SK-N-SH (cell line): ENCODE data around the gene GCA. TPM values are rescaled to one million over a fixed set of nuclear protein-coding genes. Genes with fewer than 3 reads are reported as not detected.

Experiments used
- CTCF ChIA-PET: fragments of 300-600, 350-600 bp; formaldehyde crosslinking; extraction: SDS; loops from one replicate; lab custom pipeline; 2021; lab: Yijun Ruan, JAX
- POLR2A ChIA-PET: fragments of 350-600 bp; sonication (Branson Sonifier 250); formaldehyde crosslinking; extraction: SDS; loops from one replicate; lab custom pipeline; 2020; ENCODE audit warnings: antibody characterized with exemption, inconsistent platforms; lab: Yijun Ruan, JAX
- DNase-seq: peaks from one replicate; pipeline ENCODE4 v3.0.0; 2012
- H2AFZ ChIP-seq: fragments of 200-600 bp; sonication (generic); 2 replicates; pipeline ENCODE4 v1.8.1; 2016; ENCODE audit warnings: antibody characterized with exemption, mild to moderate bottlenecking, low read depth
- H3F3A ChIP-seq: fragments of 200-600 bp; sonication (generic); replicated peaks from 2 replicates; pipeline ENCODE3; 2016; ENCODE audit warnings: antibody characterized with exemption, mild to moderate bottlenecking; ENCODE audit not compliant: insufficient read depth
- H3K27ac ChIP-seq, 2 experiments: fragments of 200-500 bp in 1 of 2; fragments of 200-600 bp in 1 of 2; sonication (Bioruptor generic) in 1 of 2; sonication (generic), shearing (Covaris generic) in 1 of 2; 2 replicates each; pipeline versions ENCODE4 v1.5.1 to v1.6.1; 2014 to 2016; ENCODE audit warnings: low read depth in 2 of 2, inconsistent platforms in 1 of 2, low read length in 1 of 2, mild to moderate bottlenecking in 1 of 2, mixed read lengths in 1 of 2
- H3K27me3 ChIP-seq: fragments of 200-600 bp; sonication (generic), shearing (Covaris generic); 2 replicates; pipeline ENCODE4 v1.6.1; 2016; ENCODE audit warnings: mixed run types; ENCODE audit not compliant: insufficient read depth
- H3K36me3 ChIP-seq, 2 experiments: fragments of 200-500 bp in 1 of 2; fragments of 200-600 bp in 1 of 2; sonication (Bioruptor generic) in 1 of 2; sonication (generic) in 1 of 2; replicated peaks in 1 of 2; 2 replicates each; pipeline versions ENCODE3 to v1.5.1; 2014 to 2016; ENCODE audit warnings: low read length in 1 of 2, mild to moderate bottlenecking in 1 of 2; ENCODE audit not compliant: insufficient read depth in 2 of 2, control insufficient read depth in 1 of 2
- H3K4me1 ChIP-seq, 2 experiments: fragments of 200-500 bp in 1 of 2; fragments of 200-600 bp in 1 of 2; sonication (Bioruptor generic) in 1 of 2; sonication (generic), shearing (Covaris generic) in 1 of 2; 2 replicates each; pipeline versions ENCODE4 v1.5.1 to v1.6.1; 2014 to 2016; ENCODE audit warnings: low read depth in 1 of 2, low read length in 1 of 2, mixed run types in 1 of 2; ENCODE audit not compliant: insufficient read depth in 2 of 2, control insufficient read depth in 1 of 2
- H3K4me2 ChIP-seq: fragments of 200-600 bp; sonication (generic), shearing (Covaris generic); 2 replicates; pipeline ENCODE4 v1.6.1; 2017; ENCODE audit warnings: mixed run types
- H3K4me3 ChIP-seq, 2 experiments: fragments of 200-500 bp in 1 of 2; fragments of 200-600 bp in 1 of 2; sonication (Bioruptor generic) in 1 of 2; sonication (generic), shearing (Covaris generic) in 1 of 2; 2 replicates each; pipeline versions ENCODE4 v1.5.1 to v1.8.1; 2014 to 2016; ENCODE audit warnings: low read depth in 2 of 2, inconsistent platforms in 1 of 2, low read length in 1 of 2, mild to moderate bottlenecking in 1 of 2, mixed read lengths in 1 of 2, moderate library complexity in 1 of 2
- H3K79me2 ChIP-seq: fragments of 200-600 bp; sonication (generic); 2 replicates; pipeline ENCODE4 v1.8.1; 2017; ENCODE audit warnings: mild to moderate bottlenecking; ENCODE audit not compliant: insufficient read depth
- H3K9ac ChIP-seq: fragments of 200-600 bp; sonication (generic); 2 replicates; pipeline ENCODE4 v1.6.1; 2017; ENCODE audit warnings: mixed run types
- H3K9me2 ChIP-seq: fragments of 200-600 bp; sonication (generic); 2 replicates; pipeline ENCODE4 v1.6.1; 2017; ENCODE audit warnings: mixed run types
- H3K9me3 ChIP-seq: fragments of 200-600 bp; sonication (generic); 2 replicates; pipeline ENCODE4 v1.6.1; 2017; ENCODE audit warnings: mixed run types, mild to moderate bottlenecking, moderate library complexity
- H4K20me1 ChIP-seq: fragments of 200-600 bp; sonication (generic); 2 replicates; pipeline ENCODE4 v1.6.1; 2017; ENCODE audit warnings: mild to moderate bottlenecking, mixed run types; ENCODE audit not compliant: insufficient read depth
- EP300 ChIP-seq, 2 experiments: IDR thresholded peaks; 2 replicates each; pipeline versions ENCODE4 v1.4.0 to v1.6.1; 2012; ENCODE audit warnings: borderline replicate concordance in 1 of 2, low read depth in 1 of 2, low read length in 1 of 2
- EZH2phosphoT487 ChIP-seq: fragments of 200-600 bp; sonication (generic); IDR thresholded peaks from 2 replicates; pipeline ENCODE4 v1.6.1; 2017; ENCODE audit warnings: low read depth, mixed run types, mild to moderate bottlenecking, antibody characterized with exemption, moderate library complexity, borderline replicate concordance
- FOSL2 ChIP-seq: IDR thresholded peaks from 2 replicates; pipeline ENCODE4 v1.4.0; 2012; ENCODE audit warnings: low read depth, mild to moderate bottlenecking, moderate library complexity, borderline replicate concordance
- FOXJ3 ChIP-seq: sonication (generic); formaldehyde crosslinking; IDR thresholded peaks from 2 replicates; pipeline ENCODE4 v1.5.1; 2020; ENCODE audit warnings: mild to moderate bottlenecking, missing genetic modification reagents
- JUND ChIP-seq: IDR thresholded peaks from 2 replicates; pipeline ENCODE4 v1.4.0; 2012
- MEF2A ChIP-seq: IDR thresholded peaks from 2 replicates; pipeline ENCODE4 v1.4.0; 2012; ENCODE audit warnings: low read depth, borderline replicate concordance
- MXI1 ChIP-seq: IDR thresholded peaks from 2 replicates; pipeline ENCODE4 v1.6.1; 2012; ENCODE audit warnings: mild to moderate bottlenecking, low read depth, low read length, improper control_type of control experiment
- NRF1 ChIP-seq: IDR thresholded peaks from 2 replicates; pipeline ENCODE4 v1.6.1; 2012; ENCODE audit warnings: low read depth, mild to moderate bottlenecking, low read length
- POLR2AphosphoS5 ChIP-seq: IDR thresholded peaks from 2 replicates; pipeline ENCODE4 v1.6.1; 2012; ENCODE audit warnings: low read depth, low read length
- RAD21 ChIP-seq: IDR thresholded peaks from 2 replicates; pipeline ENCODE4 v1.6.1; 2012; ENCODE audit warnings: mild to moderate bottlenecking, low read length
- RCOR1 ChIP-seq: fragments of 150-350 bp; IDR thresholded peaks from 2 replicates; pipeline ENCODE4 v1.6.1; 2017; ENCODE audit warnings: antibody characterized with exemption, low read length
- RFX5 ChIP-seq: IDR thresholded peaks from 2 replicates; pipeline ENCODE4 v1.6.1; 2012; ENCODE audit warnings: mild to moderate bottlenecking, improper control_type of control experiment, low read length
- SIN3A ChIP-seq: IDR thresholded peaks from 2 replicates; pipeline ENCODE4 v1.6.1; 2012; ENCODE audit warnings: low read depth, mild to moderate bottlenecking, low read length, moderate library complexity, borderline replicate concordance
- SMC3 ChIP-seq: IDR thresholded peaks from 2 replicates; pipeline ENCODE4 v1.6.1; 2012; ENCODE audit warnings: low read depth, low read length, improper control_type of control experiment
- TAF1 ChIP-seq: IDR thresholded peaks from 2 replicates; pipeline ENCODE4 v1.6.1; 2012; ENCODE audit warnings: low read depth, mild to moderate bottlenecking, low read length, moderate library complexity, borderline replicate concordance
- TCF12 ChIP-seq: IDR thresholded peaks from 2 replicates; pipeline ENCODE4 v1.4.0; 2012
- WGBS: methylation state at CpG from one replicate; pipeline ENCODE4 v1.1.6; 2017; ENCODE audit warnings: low lambda C conversion rate; 5-methylcytosine and 5-hydroxymethylcytosine counted together
- polyA plus RNA-seq, 3 experiments: library from polyadenylated mRNA; depleted of rRNA; stranded (reverse); fragments of >200 nt; gene quantifications; 2 replicates each; pipeline ENCODE4 v1.2.3, GENCODE V29; 2012
- TF ChIP-seq, protein P1 (sequence below): fragments of 150-350 bp; IDR thresholded peaks from 2 replicates; pipeline ENCODE4 v1.6.1; 2016; ENCODE audit warnings: mild to moderate bottlenecking, low read depth, low read length
- TF ChIP-seq, protein P2 (sequence below): IDR thresholded peaks from 2 replicates; pipeline ENCODE4 v1.6.1; 2012; ENCODE audit warnings: mild to moderate bottlenecking, low read depth, low read length, moderate library complexity
- TF ChIP-seq, protein P3 (sequence below): IDR thresholded peaks from 2 replicates; pipeline ENCODE4 v1.4.0; 2012; ENCODE audit warnings: low read depth, borderline replicate concordance
- TF ChIP-seq, protein P4 (sequence below): fragments of 150-350 bp; IDR thresholded peaks from 2 replicates; pipeline ENCODE4 v1.6.1; 2017; ENCODE audit warnings: antibody characterized with exemption, low read length, low read depth, borderline replicate concordance
- TF ChIP-seq, protein P5 (sequence below): IDR thresholded peaks from 2 replicates; pipeline ENCODE4 v1.4.0; 2012; ENCODE audit warnings: low read depth

GCA gene
- polyA plus RNA-seq, 1 of the 3 experiments (the other 2 are of a cell fraction) = 12.2 TPM

DNA sequence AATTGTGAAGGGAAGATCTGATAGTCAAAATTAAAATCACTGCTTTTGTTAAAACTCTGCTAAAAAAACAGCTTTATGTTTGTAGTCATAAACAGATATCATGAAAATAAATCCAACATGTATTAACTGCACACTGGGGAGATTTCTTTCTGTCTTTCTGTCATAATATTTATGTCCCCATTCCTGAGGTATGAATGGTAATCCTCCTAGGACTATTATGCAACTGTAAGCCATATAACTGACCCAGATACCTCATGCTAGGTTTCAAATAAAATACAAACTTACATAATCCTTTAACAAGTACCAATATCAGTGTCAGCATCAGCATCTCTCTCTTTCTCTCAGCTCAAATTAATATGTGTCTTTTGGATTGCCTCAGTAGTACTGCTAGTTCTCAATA, 43.7 kb upstream of the GCA start:
- Histone ChIP-seq H3K4me3 (no peak overlapping the region), H3K4me2 (no peak overlapping the region), H3K9me3 (no peaks in the 10 kb centered on the region), H3K79me2 (no peaks in the 10 kb centered on the region)
- no peak for DNase-seq
- TF ChIP-seq RFX5 = no peak
- no peak for TF ChIP-seq RAD21
- TF ChIP-seq TAF1 = no peak
- TF ChIP-seq FOXJ3 (CRISPR knock-in tag) = no peak
- TF ChIP-seq, protein P1, sequence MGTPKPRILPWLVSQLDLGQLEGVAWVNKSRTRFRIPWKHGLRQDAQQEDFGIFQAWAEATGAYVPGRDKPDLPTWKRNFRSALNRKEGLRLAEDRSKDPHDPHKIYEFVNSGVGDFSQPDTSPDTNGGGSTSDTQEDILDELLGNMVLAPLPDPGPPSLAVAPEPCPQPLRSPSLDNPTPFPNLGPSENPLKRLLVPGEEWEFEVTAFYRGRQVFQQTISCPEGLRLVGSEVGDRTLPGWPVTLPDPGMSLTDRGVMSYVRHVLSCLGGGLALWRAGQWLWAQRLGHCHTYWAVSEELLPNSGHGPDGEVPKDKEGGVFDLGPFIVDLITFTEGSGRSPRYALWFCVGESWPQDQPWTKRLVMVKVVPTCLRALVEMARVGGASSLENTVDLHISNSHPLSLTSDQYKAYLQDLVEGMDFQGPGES = no peak
- TF ChIP-seq FOSL2 = no peak
- TF ChIP-seq RCOR1 = no peak
- no peak for TF ChIP-seq POLR2AphosphoS5
- no peak for TF ChIP-seq MEF2A
- TF ChIP-seq MXI1 = no peak
- TF ChIP-seq, all 33 proteins: peak for 0
- no peaks in the 10 kb centered on the region for H3K9me2 ChIP-seq
- H3F3A ChIP-seq = no peaks in the 10 kb centered on the region
- no peak overlapping the region for H2AFZ ChIP-seq
- no peak overlapping the region for H3K9ac ChIP-seq
- H3K27ac ChIP-seq = no peak overlapping the region
- H4K20me1 ChIP-seq = no peaks in the 10 kb centered on the region
- ChIA-PET CTCF (interaction anchor here (1.1 to 9.4 kb wide), 6 partner anchors 10 to 151 kb away, joined by 3 to 104 read pairs (median 4); no protein-coding TSS in a partner anchor), POLR2A (no interaction called here)
- no peaks in the 10 kb centered on the region; a peak in 1 of 4 replicates for H3K4me1 ChIP-seq
- no peaks in the 10 kb centered on the region for H3K36me3 ChIP-seq
- no peaks in the 10 kb centered on the region for H3K27me3 ChIP-seq

DNA sequence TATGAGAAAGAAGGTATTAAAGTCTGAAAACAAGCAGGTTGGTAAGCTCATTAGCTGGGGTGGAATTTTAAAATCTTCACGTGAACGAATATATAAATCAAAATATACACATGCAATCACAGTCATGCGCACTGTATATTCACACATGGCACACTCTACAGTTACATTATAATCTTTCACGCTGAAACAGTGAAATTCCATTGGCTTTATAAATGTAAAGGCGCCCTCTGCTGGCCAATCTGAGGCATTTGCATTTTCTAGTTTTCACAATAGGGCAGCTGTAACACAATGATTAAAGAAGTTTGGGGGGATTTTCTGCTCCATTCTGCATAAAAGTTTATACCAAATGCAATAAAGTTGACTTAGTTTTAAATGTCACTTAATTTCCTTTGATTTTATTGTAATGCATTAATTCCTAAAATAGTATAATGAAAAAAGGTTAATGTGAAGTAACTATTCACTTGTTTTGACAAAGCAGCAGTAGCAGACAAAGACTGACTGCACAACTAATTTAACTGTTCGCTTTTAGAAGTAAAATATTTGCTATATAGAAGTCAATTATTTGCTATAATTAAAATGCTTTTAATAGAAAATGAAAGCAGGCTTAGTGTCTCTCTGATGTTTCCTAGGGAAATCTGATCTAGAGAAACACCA, 42.7 kb upstream of the GCA start:
- ChIA-PET POLR2A (no interaction called here), CTCF (interaction anchor here (0.6 to 1.8 kb wide), 24 partner anchors 9 to 203 kb away, joined by 3 to 11 read pairs (median 4); partner anchors contain the start of gene FAP)
- peak overlapping the region in 1 of 2 experiments; percentile 10; a peak in 1 of 4 replicates for H3K4me3 ChIP-seq
- no peaks in the 10 kb centered on the region for H3F3A ChIP-seq
- peak; percentile 37 for DNase-seq
- no peaks in the 10 kb centered on the region for H3K9me2 ChIP-seq
- H3K9ac ChIP-seq = no peak overlapping the region
- no peaks in the 10 kb centered on the region; a peak in 1 of 4 replicates for H3K4me1 ChIP-seq
- no peaks in the 10 kb centered on the region for H4K20me1 ChIP-seq
- no peaks in the 10 kb centered on the region for H3K9me3 ChIP-seq
- H2AFZ ChIP-seq = 0 out of 2 replicates have a peak overlapping the region, but pooled peaks have one; percentile 17
- no peaks in the 10 kb centered on the region for H3K36me3 ChIP-seq
- H3K4me2 ChIP-seq = no peak overlapping the region
- WGBS = 1% methylated on average over 6 of the region's 6 CpGs
- no peaks in the 10 kb centered on the region for H3K79me2 ChIP-seq
- no peak overlapping the region for H3K27ac ChIP-seq
- no peaks in the 10 kb centered on the region for H3K27me3 ChIP-seq
- TF ChIP-seq EZH2phosphoT487 (no peak), POLR2AphosphoS5 (no peak), SMC3 (peak; percentile 59), TAF1 (no peak), MXI1 (no peak), SIN3A (no peak), MEF2A (no peak), EP300 (IDR thresholded peaks at IDR 0.05; ENCODE audit: borderline replicate concordance in 1 of 2, low read depth in 1 of 2, low read length in 1 of 2) (no peak), JUND (no peak), TCF12 (no peak), NRF1 (peak; percentile 55)
- TF ChIP-seq, protein P2, sequence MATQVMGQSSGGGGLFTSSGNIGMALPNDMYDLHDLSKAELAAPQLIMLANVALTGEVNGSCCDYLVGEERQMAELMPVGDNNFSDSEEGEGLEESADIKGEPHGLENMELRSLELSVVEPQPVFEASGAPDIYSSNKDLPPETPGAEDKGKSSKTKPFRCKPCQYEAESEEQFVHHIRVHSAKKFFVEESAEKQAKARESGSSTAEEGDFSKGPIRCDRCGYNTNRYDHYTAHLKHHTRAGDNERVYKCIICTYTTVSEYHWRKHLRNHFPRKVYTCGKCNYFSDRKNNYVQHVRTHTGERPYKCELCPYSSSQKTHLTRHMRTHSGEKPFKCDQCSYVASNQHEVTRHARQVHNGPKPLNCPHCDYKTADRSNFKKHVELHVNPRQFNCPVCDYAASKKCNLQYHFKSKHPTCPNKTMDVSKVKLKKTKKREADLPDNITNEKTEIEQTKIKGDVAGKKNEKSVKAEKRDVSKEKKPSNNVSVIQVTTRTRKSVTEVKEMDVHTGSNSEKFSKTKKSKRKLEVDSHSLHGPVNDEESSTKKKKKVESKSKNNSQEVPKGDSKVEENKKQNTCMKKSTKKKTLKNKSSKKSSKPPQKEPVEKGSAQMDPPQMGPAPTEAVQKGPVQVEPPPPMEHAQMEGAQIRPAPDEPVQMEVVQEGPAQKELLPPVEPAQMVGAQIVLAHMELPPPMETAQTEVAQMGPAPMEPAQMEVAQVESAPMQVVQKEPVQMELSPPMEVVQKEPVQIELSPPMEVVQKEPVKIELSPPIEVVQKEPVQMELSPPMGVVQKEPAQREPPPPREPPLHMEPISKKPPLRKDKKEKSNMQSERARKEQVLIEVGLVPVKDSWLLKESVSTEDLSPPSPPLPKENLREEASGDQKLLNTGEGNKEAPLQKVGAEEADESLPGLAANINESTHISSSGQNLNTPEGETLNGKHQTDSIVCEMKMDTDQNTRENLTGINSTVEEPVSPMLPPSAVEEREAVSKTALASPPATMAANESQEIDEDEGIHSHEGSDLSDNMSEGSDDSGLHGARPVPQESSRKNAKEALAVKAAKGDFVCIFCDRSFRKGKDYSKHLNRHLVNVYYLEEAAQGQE = no peak
- TF ChIP-seq, protein P3, sequence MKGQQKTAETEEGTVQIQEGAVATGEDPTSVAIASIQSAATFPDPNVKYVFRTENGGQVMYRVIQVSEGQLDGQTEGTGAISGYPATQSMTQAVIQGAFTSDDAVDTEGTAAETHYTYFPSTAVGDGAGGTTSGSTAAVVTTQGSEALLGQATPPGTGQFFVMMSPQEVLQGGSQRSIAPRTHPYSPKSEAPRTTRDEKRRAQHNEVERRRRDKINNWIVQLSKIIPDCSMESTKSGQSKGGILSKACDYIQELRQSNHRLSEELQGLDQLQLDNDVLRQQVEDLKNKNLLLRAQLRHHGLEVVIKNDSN = no peak
- TF ChIP-seq, protein P4, sequence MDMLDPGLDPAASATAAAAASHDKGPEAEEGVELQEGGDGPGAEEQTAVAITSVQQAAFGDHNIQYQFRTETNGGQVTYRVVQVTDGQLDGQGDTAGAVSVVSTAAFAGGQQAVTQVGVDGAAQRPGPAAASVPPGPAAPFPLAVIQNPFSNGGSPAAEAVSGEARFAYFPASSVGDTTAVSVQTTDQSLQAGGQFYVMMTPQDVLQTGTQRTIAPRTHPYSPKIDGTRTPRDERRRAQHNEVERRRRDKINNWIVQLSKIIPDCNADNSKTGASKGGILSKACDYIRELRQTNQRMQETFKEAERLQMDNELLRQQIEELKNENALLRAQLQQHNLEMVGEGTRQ = no peak
- TF ChIP-seq, protein P5, sequence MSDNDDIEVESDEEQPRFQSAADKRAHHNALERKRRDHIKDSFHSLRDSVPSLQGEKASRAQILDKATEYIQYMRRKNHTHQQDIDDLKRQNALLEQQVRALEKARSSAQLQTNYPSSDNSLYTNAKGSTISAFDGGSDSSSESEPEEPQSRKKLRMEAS = no peak
